ENCODE measurements around the gene IL2RG. TPM values are rescaled to one million over a fixed set of nuclear protein-coding genes. Genes with fewer than 3 reads are reported as not detected.

IL2RG gene
- total RNA-seq, 1 experiment from 2014 or later = 2.8 TPM

DNA sequence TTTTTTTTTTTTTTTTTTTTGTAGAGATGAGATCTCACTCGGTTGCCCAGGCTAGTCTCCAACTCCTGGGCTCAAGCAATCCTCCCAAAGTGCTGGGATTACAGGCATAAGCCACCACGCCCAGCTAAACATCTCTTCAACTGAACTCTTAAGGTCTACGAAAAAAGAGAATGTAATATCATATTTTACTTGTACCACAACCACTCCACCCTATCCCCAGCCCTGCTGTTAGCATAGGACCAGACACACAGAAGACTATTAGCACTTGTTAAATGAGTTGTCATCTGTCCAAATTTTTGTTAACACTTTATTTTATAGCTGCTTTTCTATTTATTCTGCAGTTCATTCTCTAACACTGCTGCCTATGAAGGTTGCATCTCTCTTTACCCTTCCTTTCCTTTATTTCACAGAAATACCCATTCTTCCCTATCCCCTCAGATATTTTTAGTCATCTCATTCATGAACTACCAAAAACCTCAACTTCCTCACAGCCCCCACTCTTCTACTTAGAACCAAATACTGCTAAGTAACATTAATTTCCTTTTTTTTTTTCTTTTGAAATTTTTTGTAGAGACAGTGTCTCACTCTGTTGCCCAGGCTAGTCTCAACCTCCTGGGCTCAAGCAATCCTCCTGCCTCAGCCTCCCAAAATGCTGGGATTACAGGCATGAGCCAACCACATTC, 53.4 kb downstream of the IL2RG start:
- Histone ChIP-seq H3K27ac (ENCODE audit: low read depth, low read length, poor library complexity, severe bottlenecking) (no peak overlapping the region), H3K4me3 (ENCODE audit: low read depth, low read length, poor library complexity, severe bottlenecking) (no peak overlapping the region), H3K27me3 (replicated peaks; ENCODE audit: insufficient read depth, low read depth, low read length, poor library complexity) (no peaks in the 10 kb centered on the region), H3K36me3 (ENCODE audit: insufficient read depth, low read length, poor library complexity, severe bottlenecking) (no peaks in the 10 kb centered on the region), H3K9me3 (ENCODE audit: low read depth, low read length, poor library complexity, severe bottlenecking) (no peaks in the 10 kb centered on the region), H3K4me1 (ENCODE audit: insufficient read depth, low read length, poor library complexity, severe bottlenecking) (no peaks in the 10 kb centered on the region)
- TF ChIP-seq CTCF (conservative IDR thresholded peaks at IDR 0.05; ENCODE audit: low read depth, low read length) (no peak), EZH2 (IDR thresholded peaks at IDR 0.05; ENCODE audit: borderline replicate concordance, low read depth, low read length, poor library complexity, severe bottlenecking) (no peak)
- no TSS peak for BruUV-seq (replicated peaks)
- DNase-seq (ENCODE audit: low spot score) = no peak
- ChIA-PET POLR2A (ENCODE audit: low non-redundant PET) (interaction anchor here (0.6 kb wide), 1 partner anchor 165 kb away, joined by 7 read pairs; no protein-coding TSS in a partner anchor), CTCF (no interaction called here)
- intact Hi-C loops (cut with micrococcal nuclease; ENCODE audit: unreplicated experiment) = no loop called here

Other genes with a start within 250 kb of the IL2RG start
- not detected in 2 replicates for gene TEX11, start 202.9 kb downstream of the IL2RG start, total RNA-seq (2021)
- gene SLC7A3, start 180.5 kb downstream of the IL2RG start, total RNA-seq (2021) = 2.8 and 4.9 TPM in 2 replicates
- 54.4 and 58.9 TPM in 2 replicates for gene SNX12, start 43.2 kb downstream of the IL2RG start, total RNA-seq (2021)
- 7.0 and 10.8 TPM in 2 replicates for gene FOXO4, start 15.7 kb downstream of the IL2RG start, total RNA-seq (2021)
- gene CXorf65, start 4.8 kb downstream of the IL2RG start, total RNA-seq (2021) = not detected in 2 replicates
- 51.6 and 63.3 TPM in 2 replicates for gene MED12, start 7.0 kb upstream of the IL2RG start, total RNA-seq (2021)
- gene NLGN3, start 33.3 kb upstream of the IL2RG start, total RNA-seq (2021) = 1.2 and 1.7 TPM in 2 replicates
- gene GJB1, start 111.6 kb upstream of the IL2RG start, total RNA-seq (2021) = not detected in 2 replicates
- 47.6 and 52.7 TPM in 2 replicates for gene ZMYM3, start 142.6 kb upstream of the IL2RG start, total RNA-seq (2021)
- 705 and 792 TPM in 2 replicates for gene NONO, start 172.1 kb upstream of the IL2RG start, total RNA-seq (2021)
- 6.6 and 7.0 TPM in 2 replicates for gene ITGB1BP2, start 190.2 kb upstream of the IL2RG start, total RNA-seq (2021)